HG03025 (cell line): ENCODE data around the gene FCAMR.

Experiments
- ATAC-seq: cut with Tn5 transposase; IDR thresholded peaks from one replicate; pipeline ENCODE4 v1.9.1; 2021; ENCODE audit warnings: mild to moderate bottlenecking, moderate library complexity; ENCODE audit not compliant: unreplicated experiment, low FRiP score

The FCAMR gene, protein sequence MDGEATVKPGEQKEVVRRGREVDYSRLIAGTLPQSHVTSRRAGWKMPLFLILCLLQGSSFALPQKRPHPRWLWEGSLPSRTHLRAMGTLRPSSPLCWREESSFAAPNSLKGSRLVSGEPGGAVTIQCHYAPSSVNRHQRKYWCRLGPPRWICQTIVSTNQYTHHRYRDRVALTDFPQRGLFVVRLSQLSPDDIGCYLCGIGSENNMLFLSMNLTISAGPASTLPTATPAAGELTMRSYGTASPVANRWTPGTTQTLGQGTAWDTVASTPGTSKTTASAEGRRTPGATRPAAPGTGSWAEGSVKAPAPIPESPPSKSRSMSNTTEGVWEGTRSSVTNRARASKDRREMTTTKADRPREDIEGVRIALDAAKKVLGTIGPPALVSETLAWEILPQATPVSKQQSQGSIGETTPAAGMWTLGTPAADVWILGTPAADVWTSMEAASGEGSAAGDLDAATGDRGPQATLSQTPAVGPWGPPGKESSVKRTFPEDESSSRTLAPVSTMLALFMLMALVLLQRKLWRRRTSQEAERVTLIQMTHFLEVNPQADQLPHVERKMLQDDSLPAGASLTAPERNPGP

DNA sequence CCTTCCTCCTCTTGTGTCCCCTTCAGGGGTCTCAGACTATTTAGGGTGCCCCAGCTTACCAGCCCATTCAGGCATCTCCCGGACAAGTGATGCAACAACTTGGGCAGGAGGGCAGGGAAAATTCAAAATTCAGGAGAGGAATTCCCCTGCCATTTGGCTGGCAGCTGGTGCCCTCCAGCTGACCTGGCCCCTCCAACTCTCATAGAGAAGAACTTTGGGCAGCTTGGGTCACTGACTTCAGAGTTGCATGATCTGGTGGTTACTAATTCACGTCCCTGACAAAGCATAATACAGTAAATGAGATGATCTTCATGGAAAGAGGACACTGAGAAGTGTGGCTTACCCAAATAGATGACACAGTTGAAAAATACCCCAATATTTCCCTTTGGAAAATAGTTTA, at the start of gene FCAMR:
Gene FCAMR, minus strand, starts transcription at position 15 of the 400 bp plus-strand sequence. CDS start 335 bp downstream, outside the sequence.
- ATAC-seq: no peak

DNA sequence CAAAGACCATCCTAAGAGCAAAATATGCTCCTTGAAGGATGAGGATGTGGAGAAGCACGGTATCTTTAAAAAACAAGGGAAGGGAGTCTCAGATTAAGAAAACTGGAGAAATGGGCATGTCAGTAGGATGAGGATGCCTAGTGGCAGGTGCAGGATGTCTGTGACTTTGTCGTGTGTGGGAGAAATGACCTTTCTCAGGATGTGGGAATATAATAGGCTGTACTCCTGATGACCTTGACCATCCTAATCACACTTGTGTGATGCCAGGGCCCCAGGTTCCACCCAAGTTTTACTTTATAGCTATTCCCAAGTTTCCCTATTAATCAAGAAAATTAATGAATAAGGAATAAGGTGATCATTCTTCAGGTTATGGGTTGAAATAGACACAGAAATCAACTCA, 49.4 kb upstream of the FCAMR start:
- no peak for ATAC-seq

DNA sequence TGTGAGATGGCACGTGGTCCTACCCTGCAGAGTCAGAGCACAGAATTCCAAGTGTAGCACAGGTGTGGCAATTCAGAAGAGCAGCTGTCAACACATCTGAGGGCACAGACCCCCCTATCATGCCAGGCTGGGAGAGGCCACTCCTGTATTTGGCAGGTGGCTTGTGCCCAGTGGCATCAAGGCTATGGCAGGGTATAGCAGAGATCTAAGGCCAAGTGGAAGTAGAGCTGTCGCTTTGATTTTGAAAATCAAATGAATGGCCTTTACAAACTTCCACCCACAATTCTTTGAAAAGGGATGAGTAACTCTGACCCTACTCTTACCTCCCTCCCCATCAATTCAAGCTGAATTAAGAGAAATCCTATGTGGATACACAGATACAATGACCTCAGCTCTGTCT, 48.9 kb upstream of the FCAMR start:
- ATAC-seq: no peak

DNA sequence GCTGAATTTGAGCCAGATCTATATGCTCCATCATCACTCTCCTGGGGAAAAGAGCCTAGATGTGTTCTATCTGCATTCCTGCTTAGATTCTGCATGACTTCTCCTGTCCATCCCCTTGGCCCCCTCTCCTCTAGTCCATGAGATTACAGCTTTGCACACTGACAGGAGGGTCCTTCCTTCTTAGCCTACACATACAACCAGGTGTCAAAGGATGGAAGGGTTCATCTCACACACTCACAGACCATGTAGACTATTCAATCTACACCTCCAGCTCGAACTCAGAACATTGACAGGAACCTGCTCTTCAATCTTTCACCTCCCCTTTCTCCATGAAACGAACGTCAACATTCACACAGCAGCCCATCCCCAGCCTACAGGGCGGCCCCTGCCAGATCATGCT, 48.4 kb upstream of the FCAMR start:
- no peak for ATAC-seq

DNA sequence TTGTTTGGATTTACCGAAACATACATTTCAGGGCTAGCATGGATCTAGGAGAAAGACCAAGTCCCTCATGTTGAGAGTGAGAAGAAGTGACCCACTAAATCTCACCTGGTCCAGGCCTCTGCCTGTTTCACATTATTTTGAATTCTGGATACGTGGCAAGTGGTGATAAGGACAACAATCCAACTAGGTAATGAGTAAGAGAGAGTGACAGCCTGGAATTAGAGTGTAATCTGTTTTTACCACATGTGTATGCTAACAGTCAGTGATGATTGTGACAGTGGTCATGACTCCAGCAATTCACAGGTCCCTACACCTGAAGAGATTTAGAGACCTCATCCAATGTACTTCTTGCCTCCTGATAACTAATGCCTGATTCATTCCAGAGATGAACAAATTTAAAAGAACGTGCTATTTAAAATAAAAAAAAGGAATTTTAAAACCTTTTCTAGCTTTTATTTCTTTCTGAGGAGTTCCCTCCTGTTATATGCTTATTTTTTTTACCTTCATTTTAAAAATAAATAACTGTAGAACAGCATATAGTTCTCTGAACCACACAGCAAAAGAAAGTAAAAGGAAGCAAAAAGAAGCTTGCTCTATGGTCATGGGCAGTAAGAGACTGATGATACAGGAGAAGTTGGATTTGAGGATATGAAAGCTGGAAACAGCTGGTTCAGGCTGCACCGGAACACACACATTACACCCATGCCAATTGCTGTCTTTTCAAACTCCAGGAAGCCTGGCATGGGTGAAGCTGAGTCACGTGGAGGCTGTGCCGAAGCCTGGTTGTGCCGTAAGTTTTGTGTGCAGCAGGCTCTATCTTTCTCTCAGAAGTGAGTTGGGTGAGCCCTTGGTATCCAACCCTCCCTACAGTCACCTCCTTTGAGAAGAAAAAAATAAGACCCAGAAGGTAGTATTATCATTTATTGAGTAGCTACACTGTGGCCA, 47.6 kb upstream of the FCAMR start:
- ATAC-seq: no peak

DNA sequence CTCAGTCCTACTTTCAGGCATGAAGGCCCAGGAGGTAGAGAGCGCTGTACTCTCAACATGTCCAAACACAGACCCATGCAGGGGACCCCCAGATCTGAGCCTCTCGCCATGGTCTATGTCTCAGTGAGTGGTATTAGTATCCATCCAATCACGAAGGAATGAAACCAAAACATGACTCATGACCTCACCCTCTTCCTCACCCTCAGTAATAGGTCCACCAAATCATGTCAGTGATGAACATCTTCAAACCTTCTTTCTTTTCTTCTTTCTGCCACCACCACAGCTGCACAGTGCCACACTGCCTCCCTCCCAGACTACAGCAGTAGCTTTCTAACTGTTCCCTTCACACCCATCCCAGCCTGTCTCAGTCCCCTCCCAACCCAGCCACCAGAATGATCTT, 45.5 kb upstream of the FCAMR start:
- no peak for ATAC-seq

DNA sequence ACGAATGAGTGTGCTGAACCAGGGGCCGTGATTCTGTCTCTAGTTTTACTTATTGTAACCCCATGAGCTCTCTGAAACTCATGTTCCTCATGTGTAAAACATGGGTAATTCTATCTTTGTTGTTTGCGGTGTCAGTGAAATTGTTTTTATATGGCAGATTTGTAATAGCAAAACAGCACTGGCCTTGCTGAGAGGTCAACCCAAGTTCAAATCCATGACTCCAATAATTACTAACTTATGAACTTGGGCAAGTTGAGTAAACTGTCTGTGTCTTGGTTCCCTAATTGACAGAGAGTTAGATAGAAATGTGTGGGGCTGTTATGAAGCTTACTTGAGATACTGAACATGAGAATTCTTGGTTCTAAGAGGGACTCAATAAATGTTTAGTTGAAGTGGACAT, 44.5 kb upstream of the FCAMR start:
- ATAC-seq: no peak

DNA sequence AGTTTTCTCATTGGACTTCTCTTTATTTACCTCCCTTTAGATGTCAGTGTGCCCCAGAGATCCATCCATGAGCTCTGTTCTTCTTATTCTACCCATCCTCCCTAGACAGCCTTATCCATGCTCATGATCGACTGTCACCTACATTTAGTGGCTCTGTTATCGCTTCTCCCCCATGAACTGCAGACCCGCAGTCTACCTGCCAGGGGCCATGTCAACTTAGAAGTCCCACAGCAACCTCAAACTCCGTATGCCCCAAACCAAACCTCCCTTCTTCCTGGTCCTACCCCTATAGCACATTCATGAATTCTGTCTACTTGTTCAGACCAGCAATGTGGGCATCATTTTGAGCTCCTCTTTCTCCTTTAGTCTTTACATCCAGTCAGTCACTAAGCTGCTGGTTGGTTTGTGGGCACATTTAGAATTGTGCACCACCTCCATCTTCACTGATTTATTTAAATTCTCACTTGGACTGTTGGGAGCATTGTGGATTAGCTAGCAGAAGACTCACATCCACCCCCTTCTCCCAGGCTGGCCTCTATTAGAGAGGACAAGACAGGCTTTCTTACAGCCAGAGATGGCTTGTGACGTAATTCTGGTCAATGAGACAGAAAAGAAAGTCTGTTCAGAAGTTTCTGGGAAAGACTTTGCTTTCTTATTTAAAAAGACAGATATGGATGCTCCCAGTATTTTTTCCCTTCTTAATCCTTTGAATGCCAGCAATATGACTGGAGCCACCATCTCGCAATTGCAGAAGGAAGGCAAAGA, 43.2 kb upstream of the FCAMR start:
- no peak for ATAC-seq

DNA sequence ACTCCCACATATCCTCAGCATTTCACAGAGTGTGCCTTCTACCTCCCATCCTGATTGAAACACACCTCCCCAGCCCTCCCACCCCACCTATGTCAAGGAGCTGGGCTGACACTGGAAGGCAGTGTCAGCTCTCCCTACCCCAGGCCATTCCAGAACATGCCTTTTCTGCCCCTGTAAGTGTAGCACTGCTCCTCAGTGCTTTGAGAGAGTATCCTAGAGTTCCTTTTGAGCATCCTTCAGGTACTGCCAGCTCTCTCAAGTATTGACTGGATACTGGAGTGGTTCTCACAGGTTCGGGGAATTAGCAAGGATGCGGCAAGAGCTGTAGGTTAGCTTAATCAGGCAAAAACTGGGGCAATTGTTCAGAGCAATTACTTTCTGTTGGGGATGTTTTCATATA, 40.5 kb upstream of the FCAMR start:
- no peak for ATAC-seq

DNA sequence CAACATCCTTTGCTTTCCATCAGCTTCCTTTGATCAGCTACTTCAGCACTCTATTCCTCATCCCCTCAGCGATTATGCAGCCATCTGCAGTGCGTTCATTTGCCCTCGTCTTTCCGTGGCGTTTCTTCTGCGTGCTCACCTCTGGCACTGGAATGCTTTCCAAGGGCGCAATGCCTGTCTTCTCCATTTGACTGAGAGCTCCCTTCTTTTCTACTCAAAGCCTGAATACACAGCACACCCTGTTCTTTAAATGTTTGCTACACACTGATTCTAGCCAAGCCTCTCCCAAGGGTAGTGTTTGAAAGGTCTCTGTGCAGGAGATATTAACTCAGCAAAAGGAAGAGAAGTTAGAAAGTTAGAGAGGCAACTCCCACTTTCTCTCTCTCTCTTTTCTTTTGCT, 39.7 kb upstream of the FCAMR start:
- no peak for ATAC-seq

DNA sequence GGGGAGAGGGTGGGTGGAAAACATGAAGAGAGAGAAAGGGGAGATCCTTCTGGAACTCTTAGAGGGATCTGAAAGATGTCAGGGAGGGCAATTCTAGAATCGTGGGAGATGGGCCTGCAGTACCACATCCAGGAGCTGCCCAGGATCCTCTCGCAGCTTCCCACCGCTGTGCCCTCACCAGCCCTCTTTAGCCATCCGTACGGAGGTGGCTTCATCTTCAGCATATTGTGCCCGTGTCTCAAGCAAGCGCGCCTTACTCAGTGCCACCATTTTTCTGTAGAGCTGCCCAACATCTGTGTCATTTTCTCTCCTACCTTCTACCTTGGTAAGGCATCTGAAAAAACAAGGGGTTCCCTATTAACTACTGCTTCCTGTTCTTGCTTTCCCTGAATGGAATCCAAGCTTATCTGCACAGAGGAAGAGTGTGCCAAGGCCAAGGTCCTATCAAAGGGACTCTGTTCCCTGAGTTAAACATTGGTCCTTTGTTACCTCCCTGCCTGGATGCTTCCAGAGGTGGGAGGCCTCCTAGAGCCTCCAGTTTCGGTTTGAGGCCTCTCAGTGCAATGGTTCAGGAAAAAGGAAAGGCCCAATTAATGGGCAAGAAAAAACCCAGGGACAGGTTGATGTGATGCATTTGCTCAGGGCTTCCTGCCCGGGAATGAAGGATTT, 39.1 kb upstream of the FCAMR start:
- ATAC-seq: no peak

DNA sequence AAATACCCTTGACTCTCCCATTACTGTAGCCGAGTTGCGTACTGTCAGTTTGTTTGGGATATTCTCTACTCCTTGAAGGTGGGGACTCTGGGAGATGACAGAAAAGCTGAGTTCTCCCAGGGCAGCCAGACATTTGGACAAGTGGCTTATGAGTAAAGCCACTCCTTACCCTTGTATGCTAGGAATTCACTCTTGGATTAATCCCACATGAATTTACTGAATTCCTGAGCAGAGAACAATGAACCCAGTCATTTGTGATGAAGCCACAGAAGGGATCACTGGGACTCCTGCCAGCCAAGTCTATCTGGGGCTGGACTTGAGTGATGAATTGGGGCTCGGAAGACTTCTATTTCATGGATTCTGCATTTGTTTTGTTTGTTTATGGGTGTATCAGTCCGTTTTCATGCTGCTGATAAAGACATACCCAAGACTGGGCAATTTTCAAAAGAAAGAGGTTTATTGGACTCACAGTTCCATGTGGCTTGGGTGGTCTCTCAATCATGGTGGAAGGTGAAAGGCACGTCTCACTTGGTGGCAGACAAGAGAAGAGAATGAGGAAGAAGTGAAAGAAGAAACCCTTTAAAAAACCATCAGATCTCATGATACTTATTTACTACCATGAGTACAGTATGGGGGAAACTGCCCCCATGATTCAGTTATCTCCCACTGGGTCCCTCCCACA, 37.2 kb upstream of the FCAMR start:
- ATAC-seq: no peak

DNA sequence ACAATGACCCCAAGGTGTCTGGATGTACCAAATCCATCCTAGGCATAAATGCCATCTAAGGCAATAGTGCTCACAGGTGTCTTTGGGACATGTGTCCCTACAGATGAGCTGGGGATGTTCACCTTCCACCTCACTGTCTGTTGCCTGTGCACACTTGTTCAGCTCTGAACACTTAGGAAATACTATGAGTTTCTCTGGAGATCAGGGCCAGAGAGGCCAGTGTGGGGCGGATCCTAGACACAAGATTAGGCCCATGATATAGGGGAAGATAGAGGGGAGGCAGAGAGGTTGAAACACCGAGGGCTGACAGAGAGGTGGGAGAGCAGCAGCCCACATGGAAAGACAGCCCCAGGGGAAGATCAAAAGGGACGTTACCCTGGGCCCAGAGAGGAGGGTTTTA, 36.7 kb upstream of the FCAMR start:
- ATAC-seq: no peak

DNA sequence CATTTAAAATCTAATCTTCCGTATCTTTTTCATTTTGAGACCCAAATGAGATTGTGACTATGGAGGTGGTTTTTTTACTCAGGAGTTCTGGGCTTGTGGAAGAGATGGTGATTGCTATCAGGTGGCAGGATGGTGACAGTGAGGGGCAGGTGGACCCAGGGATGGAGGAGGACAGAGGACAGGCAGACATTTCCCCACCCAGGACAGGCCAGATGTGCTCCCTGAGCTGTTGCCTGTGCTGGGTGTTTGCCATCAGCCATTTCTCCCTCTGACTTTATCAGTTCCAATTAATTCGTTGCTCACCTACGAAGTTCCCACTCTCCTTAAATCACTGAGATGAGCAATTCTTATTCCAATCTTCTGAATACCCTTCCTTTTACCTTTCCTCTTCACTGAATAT, 35.8 kb upstream of the FCAMR start:
- no peak for ATAC-seq

DNA sequence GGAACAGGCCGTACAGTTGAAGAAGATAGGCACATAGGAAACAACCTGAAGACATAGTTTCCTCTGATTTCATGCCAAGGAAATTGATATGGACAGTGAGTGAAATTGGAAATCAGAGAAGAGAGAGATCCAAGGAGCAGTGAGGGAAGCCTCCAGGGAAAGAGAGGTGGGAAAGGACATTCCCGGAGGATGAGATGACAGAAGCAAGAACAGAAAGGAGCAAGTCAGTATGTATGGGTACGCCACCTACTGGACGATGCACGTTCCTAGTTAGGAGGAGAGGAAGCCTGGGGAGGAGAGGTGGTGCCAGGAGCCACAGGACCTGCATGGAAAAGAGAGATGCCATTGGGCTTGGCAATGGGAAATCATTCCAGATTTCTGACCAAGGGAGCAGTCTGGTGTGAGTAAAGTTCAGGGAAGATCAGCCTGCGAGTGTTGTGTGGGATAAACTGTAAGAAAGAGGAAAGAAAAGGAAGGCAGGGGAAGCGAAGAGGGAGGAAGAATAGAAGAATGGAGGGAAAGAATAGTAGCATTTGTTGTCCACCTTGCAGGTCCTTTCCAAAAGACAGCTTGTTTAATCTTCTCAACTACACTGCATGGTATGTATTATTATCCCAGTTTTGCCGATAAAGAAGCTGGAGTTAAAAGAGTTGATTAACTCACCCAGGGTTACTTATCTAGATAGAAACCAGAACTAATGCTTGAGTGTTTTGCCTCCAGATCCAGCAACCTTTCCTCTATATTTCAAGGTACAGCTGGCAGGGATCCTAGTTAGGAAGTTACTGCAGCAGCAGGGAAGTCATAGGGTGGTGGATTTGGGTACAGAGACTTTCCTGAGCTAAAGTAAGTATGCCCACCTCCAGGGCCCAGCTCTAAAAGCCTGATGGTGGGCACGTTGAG, 34.9 kb upstream of the FCAMR start:
- ATAC-seq: no peak

DNA sequence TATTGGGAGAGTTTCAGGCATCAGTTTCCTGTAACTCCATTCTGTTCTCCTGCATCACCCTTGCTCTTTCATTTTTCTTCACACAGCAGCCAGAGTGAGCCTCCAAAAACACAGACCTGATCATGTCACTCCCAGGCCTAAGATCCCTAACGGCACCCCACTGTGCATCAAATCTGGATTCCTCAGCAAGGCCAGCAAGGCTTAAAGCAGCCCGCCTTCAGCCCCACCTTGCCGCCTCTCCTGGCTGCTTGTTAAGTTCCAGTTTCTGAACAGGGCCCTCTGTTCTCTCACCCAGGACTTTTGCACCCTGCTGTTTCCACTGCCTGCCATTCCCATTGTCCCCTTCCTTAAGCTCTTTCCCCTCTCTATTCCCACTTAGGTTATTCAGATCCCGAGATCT, 33.0 kb upstream of the FCAMR start:
- no peak for ATAC-seq

DNA sequence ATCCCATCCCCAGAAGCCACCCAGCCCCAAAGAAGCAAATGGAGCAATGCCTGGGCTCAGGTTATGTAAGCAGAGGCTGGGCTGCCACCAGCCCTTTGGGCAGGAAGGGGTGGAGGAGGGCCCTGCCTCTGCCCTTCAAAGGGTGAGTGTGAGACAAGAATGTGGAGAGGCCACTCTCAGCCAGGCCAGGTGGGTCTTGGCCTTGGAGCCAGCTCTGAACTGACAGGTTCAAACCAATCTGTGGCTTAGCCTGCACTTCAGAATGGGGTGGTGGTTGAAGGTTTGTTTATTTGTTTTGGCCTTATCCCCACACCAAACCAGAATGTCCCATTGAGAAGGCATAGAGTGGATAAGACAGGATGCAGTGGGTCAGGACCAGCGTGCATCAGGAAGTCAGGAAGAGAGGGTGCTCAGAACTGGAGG, 32.5 kb upstream of the FCAMR start:
- no peak for ATAC-seq

DNA sequence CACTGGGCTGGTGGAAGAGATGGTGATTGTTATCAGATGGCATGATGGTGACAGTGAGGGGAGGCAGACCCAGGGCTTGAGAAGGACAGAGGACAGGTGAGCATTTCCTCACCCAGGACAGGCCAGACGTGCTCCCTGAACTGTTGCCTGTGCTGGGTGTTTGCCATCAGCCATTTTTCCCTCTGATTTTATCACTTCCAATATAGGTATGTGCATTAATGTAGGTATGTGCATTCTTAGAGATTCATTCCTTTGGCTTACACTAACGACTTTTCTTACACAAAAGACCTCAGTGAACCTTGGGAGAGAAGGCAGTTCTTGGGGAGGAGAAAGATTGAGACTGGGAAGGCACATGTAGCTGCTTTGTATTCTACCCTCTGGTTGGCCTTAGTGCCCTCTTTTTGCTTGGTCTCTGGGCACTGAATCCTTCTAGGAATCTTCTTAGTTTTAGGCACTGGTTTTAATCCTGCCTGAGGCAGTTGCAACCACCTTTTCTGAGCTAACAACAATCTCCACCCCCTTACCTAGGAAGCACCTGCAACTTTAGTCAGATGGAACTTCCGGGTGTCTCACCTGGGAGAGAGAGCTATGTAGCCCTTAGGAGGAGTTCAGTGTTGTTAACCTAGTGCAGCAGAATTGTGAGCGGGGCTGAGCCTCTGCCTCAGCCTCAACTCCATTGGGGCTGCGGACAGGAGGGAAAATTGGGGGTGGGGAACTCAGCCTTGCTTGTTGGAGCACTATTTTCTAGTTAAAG, 31.4 kb upstream of the FCAMR start:
- no peak for ATAC-seq
